ENCODE results near the gene TAB3.

The TAB3 gene

DNA sequence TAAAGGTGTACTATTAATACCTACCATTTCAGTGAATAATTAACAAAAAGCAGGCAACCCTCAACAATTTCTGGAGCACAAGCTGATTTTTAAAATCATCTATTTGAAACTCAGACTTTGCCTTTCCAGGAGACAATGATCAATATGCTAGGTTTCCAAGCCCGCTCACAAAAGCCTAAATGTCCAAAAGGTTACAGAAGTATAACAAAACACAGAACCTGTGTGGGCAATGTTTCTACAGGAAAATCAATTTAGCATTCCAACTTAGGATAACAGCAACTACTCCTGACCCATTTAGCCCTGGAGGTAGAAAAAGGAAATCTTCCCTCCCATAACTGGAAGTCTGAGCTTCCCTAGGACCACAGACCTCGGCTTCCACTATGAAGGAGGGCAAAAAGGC lies 3.9 kb downstream of the TAB3 start:
- TF ChIP-seq ZNF565 (CRISPR knock-in tag; conservative IDR thresholded peaks at IDR 0.05; ENCODE audit: low read depth) (no peak), POU6F1 (CRISPR knock-in tag; IDR thresholded peaks at IDR 0.05; ENCODE audit: borderline replicate concordance, low read depth) (no peak), SNAI2 (CRISPR knock-in tag; IDR thresholded peaks at IDR 0.05) (no peak), ARNTL (CRISPR knock-in tag; IDR thresholded peaks at IDR 0.05; ENCODE audit: borderline replicate concordance, low read depth) (no peak), GLIS3 (CRISPR knock-in tag; IDR thresholded peaks at IDR 0.05) (no peak), ZFP30 (CRISPR knock-in tag; IDR thresholded peaks at IDR 0.05) (no peak), BACH2 (CRISPR knock-in tag; IDR thresholded peaks at IDR 0.05; ENCODE audit: borderline replicate concordance) (no peak), PPARA (CRISPR knock-in tag; IDR thresholded peaks at IDR 0.05; ENCODE audit: borderline replicate concordance) (no peak), ZNF70 (CRISPR knock-in tag; IDR thresholded peaks at IDR 0.05) (no peak), CREB5 (CRISPR knock-in tag; IDR thresholded peaks at IDR 0.05; ENCODE audit: low read depth) (no peak), TOX (CRISPR knock-in tag; IDR thresholded peaks at IDR 0.05; ENCODE audit: borderline replicate concordance) (no peak)
- TF ChIP-seq, protein P1, sequence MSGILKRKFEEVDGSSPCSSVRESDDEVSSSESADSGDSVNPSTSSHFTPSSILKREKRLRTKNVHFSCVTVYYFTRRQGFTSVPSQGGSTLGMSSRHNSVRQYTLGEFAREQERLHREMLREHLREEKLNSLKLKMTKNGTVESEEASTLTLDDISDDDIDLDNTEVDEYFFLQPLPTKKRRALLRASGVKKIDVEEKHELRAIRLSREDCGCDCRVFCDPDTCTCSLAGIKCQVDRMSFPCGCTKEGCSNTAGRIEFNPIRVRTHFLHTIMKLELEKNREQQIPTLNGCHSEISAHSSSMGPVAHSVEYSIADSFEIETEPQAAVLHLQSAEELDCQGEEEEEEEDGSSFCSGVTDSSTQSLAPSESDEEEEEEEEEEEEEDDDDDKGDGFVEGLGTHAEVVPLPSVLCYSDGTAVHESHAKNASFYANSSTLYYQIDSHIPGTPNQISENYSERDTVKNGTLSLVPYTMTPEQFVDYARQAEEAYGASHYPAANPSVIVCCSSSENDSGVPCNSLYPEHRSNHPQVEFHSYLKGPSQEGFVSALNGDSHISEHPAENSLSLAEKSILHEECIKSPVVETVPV (CRISPR knock-in tag; IDR thresholded peaks at IDR 0.05), result no peak
- ATAC-seq, result no peak

DNA sequence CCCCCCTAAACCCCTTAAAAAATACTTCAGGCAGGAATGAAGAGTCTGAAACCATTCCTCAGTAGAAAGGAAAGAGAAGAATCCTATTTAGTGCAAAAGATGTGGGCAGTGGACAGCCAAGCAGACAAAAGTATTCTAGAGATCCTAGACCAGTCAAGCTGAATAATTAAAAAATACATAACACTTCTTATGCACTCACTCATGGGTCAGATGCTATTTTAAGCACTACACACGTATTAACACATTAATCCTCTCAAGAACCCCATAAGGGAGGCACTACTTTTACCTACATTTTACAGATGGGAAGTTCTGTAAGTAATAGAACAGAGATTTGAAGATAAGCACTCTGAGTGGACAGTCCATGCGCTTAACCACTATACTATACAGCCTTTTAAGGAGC lies 5.9 kb downstream of the TAB3 start:
- TF ChIP-seq, protein P2, sequence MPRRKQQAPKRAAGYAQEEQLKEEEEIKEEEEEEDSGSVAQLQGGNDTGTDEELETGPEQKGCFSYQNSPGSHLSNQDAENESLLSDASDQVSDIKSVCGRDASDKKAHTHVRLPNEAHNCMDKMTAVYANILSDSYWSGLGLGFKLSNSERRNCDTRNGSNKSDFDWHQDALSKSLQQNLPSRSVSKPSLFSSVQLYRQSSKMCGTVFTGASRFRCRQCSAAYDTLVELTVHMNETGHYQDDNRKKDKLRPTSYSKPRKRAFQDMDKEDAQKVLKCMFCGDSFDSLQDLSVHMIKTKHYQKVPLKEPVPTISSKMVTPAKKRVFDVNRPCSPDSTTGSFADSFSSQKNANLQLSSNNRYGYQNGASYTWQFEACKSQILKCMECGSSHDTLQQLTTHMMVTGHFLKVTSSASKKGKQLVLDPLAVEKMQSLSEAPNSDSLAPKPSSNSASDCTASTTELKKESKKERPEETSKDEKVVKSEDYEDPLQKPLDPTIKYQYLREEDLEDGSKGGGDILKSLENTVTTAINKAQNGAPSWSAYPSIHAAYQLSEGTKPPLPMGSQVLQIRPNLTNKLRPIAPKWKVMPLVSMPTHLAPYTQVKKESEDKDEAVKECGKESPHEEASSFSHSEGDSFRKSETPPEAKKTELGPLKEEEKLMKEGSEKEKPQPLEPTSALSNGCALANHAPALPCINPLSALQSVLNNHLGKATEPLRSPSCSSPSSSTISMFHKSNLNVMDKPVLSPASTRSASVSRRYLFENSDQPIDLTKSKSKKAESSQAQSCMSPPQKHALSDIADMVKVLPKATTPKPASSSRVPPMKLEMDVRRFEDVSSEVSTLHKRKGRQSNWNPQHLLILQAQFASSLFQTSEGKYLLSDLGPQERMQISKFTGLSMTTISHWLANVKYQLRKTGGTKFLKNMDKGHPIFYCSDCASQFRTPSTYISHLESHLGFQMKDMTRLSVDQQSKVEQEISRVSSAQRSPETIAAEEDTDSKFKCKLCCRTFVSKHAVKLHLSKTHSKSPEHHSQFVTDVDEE (CRISPR knock-in tag; IDR thresholded peaks at IDR 0.05), result no peak
- no peak for TF ChIP-seq CREB5 (CRISPR knock-in tag; IDR thresholded peaks at IDR 0.05; ENCODE audit: low read depth)
- no peak for TF ChIP-seq GLIS3 (CRISPR knock-in tag; IDR thresholded peaks at IDR 0.05)
- no peak for TF ChIP-seq RARB (CRISPR knock-in tag; IDR thresholded peaks at IDR 0.05)
- TF ChIP-seq ZNF565 (CRISPR knock-in tag; conservative IDR thresholded peaks at IDR 0.05; ENCODE audit: low read depth), result no peak
- TF ChIP-seq ZNF8 (CRISPR knock-in tag; IDR thresholded peaks at IDR 0.05), result no peak
- no peak for TF ChIP-seq POU6F1 (CRISPR knock-in tag; IDR thresholded peaks at IDR 0.05; ENCODE audit: borderline replicate concordance, low read depth)
- no peak for TF ChIP-seq PPARA (CRISPR knock-in tag; IDR thresholded peaks at IDR 0.05; ENCODE audit: borderline replicate concordance)
- TF ChIP-seq CSDC2 (CRISPR knock-in tag; IDR thresholded peaks at IDR 0.05), result no peak
- no peak for TF ChIP-seq BACH2 (CRISPR knock-in tag; IDR thresholded peaks at IDR 0.05; ENCODE audit: borderline replicate concordance)
- no peak for TF ChIP-seq ZFP30 (CRISPR knock-in tag; IDR thresholded peaks at IDR 0.05)
- no peak for TF ChIP-seq ZNF70 (CRISPR knock-in tag; IDR thresholded peaks at IDR 0.05)
- TF ChIP-seq ZC3H10 (CRISPR knock-in tag; IDR thresholded peaks at IDR 0.05), result no peak
- TF ChIP-seq, protein P1 (CRISPR knock-in tag; IDR thresholded peaks at IDR 0.05), result no peak
- no peak for TF ChIP-seq TOX (CRISPR knock-in tag; IDR thresholded peaks at IDR 0.05; ENCODE audit: borderline replicate concordance)
- no peak for TF ChIP-seq ESRRG (CRISPR knock-in tag; IDR thresholded peaks at IDR 0.05)
- TF ChIP-seq ZFP3 (CRISPR knock-in tag; IDR thresholded peaks at IDR 0.05), result no peak
- TF ChIP-seq ARNTL (CRISPR knock-in tag; IDR thresholded peaks at IDR 0.05; ENCODE audit: borderline replicate concordance, low read depth), result no peak
- ATAC-seq, result no peak

Data from SK-N-SH treated with all-trans-retinoic acid at 6 μM for 48 hours (cell line).